Measurements from ENCODE around the gene DEPP1. TPM values are rescaled to one million over a fixed set of nuclear protein-coding genes. Genes with fewer than 3 reads are reported as not detected.

DEPP1 gene
- total RNA-seq, 1 experiment from 2014 or later, result 1.6 TPM

DNA sequence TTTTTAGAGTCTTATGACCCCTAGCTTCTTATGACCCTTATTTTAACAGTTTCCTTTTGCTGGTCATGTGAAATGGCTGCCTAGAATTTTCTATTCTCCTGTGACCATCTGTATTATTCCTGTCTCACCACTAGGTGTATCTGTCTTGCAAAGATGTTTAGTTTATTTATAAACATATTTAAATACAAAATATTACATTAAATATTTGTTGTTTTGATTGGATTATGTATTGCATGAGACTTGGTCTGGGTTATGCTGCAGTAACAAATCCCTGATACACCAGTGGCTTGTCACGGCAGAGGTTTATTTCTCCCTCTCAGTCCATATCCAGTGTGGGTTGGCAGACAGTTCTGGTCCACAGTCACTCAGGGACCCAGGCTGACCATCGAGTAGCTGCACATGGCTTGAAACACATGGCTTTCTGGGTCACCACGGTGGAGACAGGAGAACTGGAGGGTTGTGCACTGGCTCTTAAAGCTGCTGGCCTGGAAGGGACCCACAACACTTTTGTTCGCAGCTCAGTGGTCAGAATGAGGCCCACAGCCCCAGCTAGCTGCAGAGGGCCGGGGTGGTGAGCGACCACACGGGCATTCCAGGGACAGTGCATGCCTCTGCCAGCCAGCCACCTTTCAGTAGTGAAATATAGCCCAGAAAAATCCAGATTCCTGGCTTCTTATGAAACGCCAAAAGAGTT, 11.6 kb downstream of the DEPP1 start:
- CTCF ChIA-PET, result interaction anchor here (0.7 to 2.6 kb wide), 9 partner anchors 14 to 34 kb away, joined by 3 to 25 read pairs (median 4); no protein-coding TSS in a partner anchor
- Mint-ChIP-seq H3K27me3 (ENCODE audit: low read depth) (no peaks in the 10 kb centered on the region), H3K27ac (no peak overlapping the region), H3K9me3 (no peaks in the 10 kb centered on the region), H3K4me1 (peaks cover 65% of the 10 kb centered on the region), H3K36me3 (peaks cover 25% of the 10 kb centered on the region), H3K4me3 (no peak overlapping the region)
- POLR2A ChIA-PET, result interaction anchor here (0.7 kb wide), 1 partner anchor 71 kb away, joined by 3 read pairs; no protein-coding TSS in a partner anchor
- TF ChIP-seq STAT6 (CRISPR knock-in tag; conservative IDR thresholded peaks at IDR 0.05; ENCODE audit: low read depth), result no peak
- TF ChIP-seq RORB (CRISPR knock-in tag; IDR thresholded peaks at IDR 0.05), result no peak
- TF ChIP-seq SOX15 (CRISPR knock-in tag; IDR thresholded peaks at IDR 0.05), result no peak
- TF ChIP-seq NR2C2 (CRISPR knock-in tag; IDR thresholded peaks at IDR 0.05), result no peak
- no peak for TF ChIP-seq ZNF263 (CRISPR knock-in tag; IDR thresholded peaks at IDR 0.05; ENCODE audit: low read depth)
- TF ChIP-seq MXD4 (CRISPR knock-in tag; IDR thresholded peaks at IDR 0.05; ENCODE audit: borderline replicate concordance), result no peak
- no peak for TF ChIP-seq ZNF396 (CRISPR knock-in tag; IDR thresholded peaks at IDR 0.05; ENCODE audit: borderline replicate concordance)
- no peak for TF ChIP-seq PRDM15 (CRISPR knock-in tag; IDR thresholded peaks at IDR 0.05)
- TF ChIP-seq ZNF317 (CRISPR knock-in tag; IDR thresholded peaks at IDR 0.05; ENCODE audit: borderline replicate concordance, low read depth), result no peak
- no peak for TF ChIP-seq EMX1 (CRISPR knock-in tag; IDR thresholded peaks at IDR 0.05)
- no peak for TF ChIP-seq MYBL2 (CRISPR knock-in tag; IDR thresholded peaks at IDR 0.05)
- TF ChIP-seq NFYB (CRISPR knock-in tag; conservative IDR thresholded peaks at IDR 0.05; ENCODE audit: low read depth), result no peak
- TF ChIP-seq NR1H2 (CRISPR knock-in tag; IDR thresholded peaks at IDR 0.05), result no peak
- DNase-seq (ENCODE audit: low spot score), result no peak
- ATAC-seq, result no peak

- H3K36me3 Mint-ChIP-seq, result peaks cover 22% of the 10 kb centered on the region
- H3K4me3 Mint-ChIP-seq, result no peak overlapping the region
- ATAC-seq (no peak), DNase-seq (ENCODE audit: low spot score) (no peak)
- POLR2A ChIA-PET, result interaction anchor here (0.7 kb wide), 1 partner anchor 70 kb away, joined by 3 read pairs; no protein-coding TSS in a partner anchor
- no peaks in the 10 kb centered on the region for H3K9me3 Mint-ChIP-seq
- no peak overlapping the region for H3K27ac Mint-ChIP-seq
- no peak for TF ChIP-seq IRF2 (CRISPR knock-in tag; IDR thresholded peaks at IDR 0.05; ENCODE audit: borderline replicate concordance, low read depth)
- no peak for TF ChIP-seq ZNF423 (CRISPR knock-in tag; IDR thresholded peaks at IDR 0.05)
- no peak for TF ChIP-seq NFATC4 (CRISPR knock-in tag; IDR thresholded peaks at IDR 0.05)
- no peak for TF ChIP-seq HMGA2 (CRISPR knock-in tag; IDR thresholded peaks at IDR 0.05)
- TF ChIP-seq PRDM15 (CRISPR knock-in tag; IDR thresholded peaks at IDR 0.05), result no peak
- no peak for TF ChIP-seq NR3C1 (CRISPR knock-in tag; conservative IDR thresholded peaks at IDR 0.05; ENCODE audit: low read depth)
- TF ChIP-seq CTCF (IDR thresholded peaks at IDR 0.05), result no peak
- no peaks in the 10 kb centered on the region for H3K27me3 Mint-ChIP-seq (ENCODE audit: low read depth)
- peaks cover 71% of the 10 kb centered on the region for H3K4me1 Mint-ChIP-seq
- CTCF ChIA-PET, result interaction anchor here (0.9 to 2.6 kb wide), 6 partner anchors 9 to 33 kb away, joined by 3 to 25 read pairs (median 7); no protein-coding TSS in a partner anchor
These were observed 12.3 kb downstream of the DEPP1 start for GRCh38 chr10:44966129-44966815.
